ENCODE data around the gene NOC2L.

DNA sequence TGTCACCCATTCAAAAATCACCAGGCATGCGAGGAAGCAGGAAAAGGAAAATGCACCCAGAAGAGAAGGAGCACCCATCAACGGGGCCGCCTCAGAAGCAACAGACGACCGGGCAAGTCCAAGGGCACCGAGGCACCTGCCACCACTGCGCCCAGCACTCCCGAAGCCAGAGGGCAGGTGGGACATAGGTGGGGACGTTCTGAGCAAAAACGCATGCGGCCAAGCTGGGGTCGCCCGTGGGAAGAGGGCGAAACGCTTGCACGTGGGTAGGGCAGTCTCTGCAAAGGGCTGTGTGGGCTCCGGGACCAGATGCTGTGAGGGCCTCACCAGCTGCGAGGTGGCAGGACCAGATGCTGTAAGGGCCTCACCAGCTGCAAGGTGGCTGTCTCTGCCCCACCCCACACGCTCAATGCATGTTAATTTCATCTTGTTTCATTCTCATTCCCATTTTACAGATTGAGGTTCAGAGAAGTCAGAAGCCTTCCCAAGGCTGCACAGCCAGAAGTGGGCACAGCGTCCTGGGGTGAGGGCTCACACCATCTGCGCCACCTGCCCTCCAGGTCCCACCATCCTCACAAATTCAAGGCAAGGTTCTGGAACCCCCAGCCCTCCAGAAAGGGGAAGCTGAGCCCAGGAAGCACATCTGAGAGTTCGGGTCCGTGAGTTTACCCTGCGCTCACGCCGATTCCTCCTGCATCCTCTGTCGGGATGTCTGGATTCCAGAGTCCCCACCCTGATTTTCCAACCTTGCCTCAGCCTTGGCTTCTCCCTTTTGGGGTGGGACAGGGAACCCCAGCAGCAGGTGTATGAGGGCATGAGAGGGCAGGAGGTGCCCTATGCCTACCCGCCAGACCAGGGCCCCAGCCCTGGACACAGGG lies 43.5 kb downstream of the NOC2L start:
- TF ChIP-seq POLR2A (IDR thresholded peaks at IDR 0.05; ENCODE audit: low read length) = no peak
- no peak for TF ChIP-seq GATA1 (IDR thresholded peaks at IDR 0.05; ENCODE audit: low read depth, low read length)
